NCI-H526 treated with DMSO at 0.1 percent for 48 hours (cell line): ENCODE data around the gene FHIT.
"Not testable (repeated sequence)": the region's sequence is repeated elsewhere in the genome, so short reads cannot be mapped to it uniquely, and the experiment has no call there.

Experiments
- DNase-seq: peaks from one replicate; lab custom pipeline; 2025; lab: John Stamatoyannopoulos, UW

FHIT gene

GRCh38 chr3:60989626-60990441 lies 261.4 kb downstream of the FHIT start:
- DNase-seq: no peak

GRCh38 chr3:60987191-60987590 lies 264.1 kb downstream of the FHIT start:
- not testable (repeated sequence) for DNase-seq

GRCh38 chr3:60986552-60986951 lies 264.7 kb downstream of the FHIT start:
- no peak for DNase-seq

- DNase-seq: no peak
Measured at GRCh38 chr3:60983906-60984305, 267.3 kb downstream of the FHIT start.

- DNase-seq: no peak
Measured at GRCh38 chr3:60980342-60980692, 270.9 kb downstream of the FHIT start.

GRCh38 chr3:60979461-60980341 lies 271.6 kb downstream of the FHIT start:
- DNase-seq: no peak

GRCh38 chr3:60973321-60973720 lies 277.9 kb downstream of the FHIT start:
- no peak for DNase-seq

- no peak for DNase-seq
Measured at GRCh38 chr3:60972599-60972998, 278.7 kb downstream of the FHIT start.

GRCh38 chr3:60970850-60971249 lies 280.4 kb downstream of the FHIT start:
- DNase-seq: no peak

- DNase-seq: no peak
Measured at GRCh38 chr3:60967141-60967540, 284.1 kb downstream of the FHIT start.

- no peak for DNase-seq
Measured at GRCh38 chr3:60957541-60957940, 293.7 kb downstream of the FHIT start.

GRCh38 chr3:60956729-60957128 lies 294.5 kb downstream of the FHIT start:
- DNase-seq: no peak

GRCh38 chr3:60955034-60955433 lies 296.2 kb downstream of the FHIT start:
- no peak for DNase-seq

GRCh38 chr3:60954048-60954447 lies 297.2 kb downstream of the FHIT start:
- no peak for DNase-seq

GRCh38 chr3:60953351-60953750 lies 297.9 kb downstream of the FHIT start:
- DNase-seq: no peak

GRCh38 chr3:60952055-60952454 lies 299.2 kb downstream of the FHIT start:
- no peak for DNase-seq

GRCh38 chr3:60949146-60949545 lies 302.1 kb downstream of the FHIT start:
- no peak for DNase-seq

GRCh38 chr3:60948488-60948887 lies 302.8 kb downstream of the FHIT start:
- DNase-seq: no peak

- DNase-seq: no peak
Measured at GRCh38 chr3:60935709-60936108, 315.5 kb downstream of the FHIT start.

- DNase-seq: no peak
Measured at GRCh38 chr3:60933824-60934223, 317.4 kb downstream of the FHIT start.

- DNase-seq: no peak
Measured at GRCh38 chr3:60932643-60933042, 318.6 kb downstream of the FHIT start.

- no peak for DNase-seq
Measured at GRCh38 chr3:60932170-60932569, 319.1 kb downstream of the FHIT start.

GRCh38 chr3:60931452-60931851 lies 319.8 kb downstream of the FHIT start:
- no peak for DNase-seq
